Activated naive CD8-positive, alpha-beta T cell treated with anti-CD3 and anti-CD28 coated beads, Interleukin-2, amount 50 U/mL, for 24 hours (primary cell): ENCODE data around the gene VTI1A.
"Not testable (repeated sequence)": the region's sequence is repeated elsewhere in the genome, so short reads cannot be mapped to it uniquely, and the experiment has no call there.

Experiments
- ATAC-seq: fragments of 150-1000 bp; cut with Tn5 transposase; one replicate; pipeline ENCODE4 v1.10.0; 2021
- DNase-seq: peaks from one replicate; pipeline ENCODE4 v3.0.0; 2021
- H3K27ac Mint-ChIP-seq: one replicate; pipeline ENCODE4 v1.8.0; 2021; ENCODE audit warnings: mild to moderate bottlenecking, mixed read lengths
- H3K27me3 Mint-ChIP-seq: one replicate; pipeline ENCODE4 v1.8.0; 2021; ENCODE audit warnings: mixed read lengths
- H3K36me3 Mint-ChIP-seq: one replicate; pipeline ENCODE4 v1.8.0; 2021; ENCODE audit warnings: low read depth, mixed read lengths
- H3K4me1 Mint-ChIP-seq: one replicate; pipeline ENCODE4 v1.8.0; 2021; ENCODE audit warnings: mixed read lengths
- H3K4me3 Mint-ChIP-seq: one replicate; pipeline ENCODE4 v1.8.0; 2021; ENCODE audit warnings: mild to moderate bottlenecking, moderate library complexity, mixed read lengths
- H3K9me3 Mint-ChIP-seq: one replicate; pipeline ENCODE4 v1.8.0; 2021; ENCODE audit warnings: mixed read lengths

Gene VTI1A

GRCh38 chr10:112848868-112849430, 401.9 kb downstream of the VTI1A start:
- ATAC-seq (no peak), DNase-seq (no peak)
- Mint-ChIP-seq H3K27ac (no peak overlapping the region), H3K4me1 (peaks cover 2% of the 10 kb centered on the region), H3K36me3 (peaks cover 22% of the 10 kb centered on the region), H3K4me3 (no peak overlapping the region), H3K27me3 (no peaks in the 10 kb centered on the region), H3K9me3 (peaks cover 21% of the 10 kb centered on the region)

GRCh38 chr10:112849546-112849945, 402.5 kb downstream of the VTI1A start:
- no peaks in the 10 kb centered on the region for H3K27me3 Mint-ChIP-seq
- no peak overlapping the region for H3K27ac Mint-ChIP-seq
- no peak for DNase-seq
- H3K4me3 Mint-ChIP-seq, result no peak overlapping the region
- H3K9me3 Mint-ChIP-seq, result peaks cover 21% of the 10 kb centered on the region
- H3K4me1 Mint-ChIP-seq, result peaks cover 2% of the 10 kb centered on the region
- no peak for ATAC-seq
- H3K36me3 Mint-ChIP-seq, result peaks cover 21% of the 10 kb centered on the region

- no peak for ATAC-seq
- no peak for DNase-seq
- H3K36me3 Mint-ChIP-seq, result peaks cover 16% of the 10 kb centered on the region
- peaks cover 2% of the 10 kb centered on the region for H3K4me1 Mint-ChIP-seq
- no peak overlapping the region for H3K27ac Mint-ChIP-seq
- peaks cover 19% of the 10 kb centered on the region for H3K9me3 Mint-ChIP-seq
- no peak overlapping the region for H3K4me3 Mint-ChIP-seq
- H3K27me3 Mint-ChIP-seq, result no peaks in the 10 kb centered on the region
These were observed 404.2 kb downstream of the VTI1A start for GRCh38 chr10:112851181-112851580.

GRCh38 chr10:112851588-112852211, 404.7 kb downstream of the VTI1A start:
- Mint-ChIP-seq H3K4me3 (no peak overlapping the region), H3K4me1 (peaks cover 2% of the 10 kb centered on the region), H3K27me3 (no peaks in the 10 kb centered on the region), H3K36me3 (peaks cover 16% of the 10 kb centered on the region), H3K27ac (no peak overlapping the region), H3K9me3 (peaks cover 17% of the 10 kb centered on the region)
- ATAC-seq, result no peak
- DNase-seq, result no peak

DNA sequence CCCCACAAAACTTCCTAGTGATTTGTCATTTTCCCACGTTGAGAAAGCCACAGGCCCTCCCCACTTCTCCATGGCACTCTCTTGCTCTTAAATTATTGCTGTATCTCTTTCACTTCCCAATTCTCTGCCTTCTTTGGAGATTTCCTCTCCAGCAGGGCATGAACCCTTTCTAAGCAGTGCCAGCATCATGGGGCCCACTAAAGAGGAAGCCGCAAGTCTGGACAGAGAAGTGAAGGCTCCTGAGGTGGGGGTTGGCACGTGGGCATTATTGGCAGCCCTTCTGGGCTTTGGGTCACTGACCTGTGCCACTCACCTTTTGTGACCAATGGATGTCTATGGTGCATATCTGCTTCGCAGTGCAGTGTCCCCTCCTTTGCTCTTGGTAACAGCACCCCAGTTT, 405.3 kb downstream of the VTI1A start:
- H3K27me3 Mint-ChIP-seq, result no peaks in the 10 kb centered on the region
- H3K4me1 Mint-ChIP-seq, result peaks cover 2% of the 10 kb centered on the region
- no peak overlapping the region for H3K4me3 Mint-ChIP-seq
- H3K9me3 Mint-ChIP-seq, result peaks cover 14% of the 10 kb centered on the region
- ATAC-seq (no peak), DNase-seq (no peak)
- H3K27ac Mint-ChIP-seq, result no peak overlapping the region
- peaks cover 12% of the 10 kb centered on the region for H3K36me3 Mint-ChIP-seq

DNA sequence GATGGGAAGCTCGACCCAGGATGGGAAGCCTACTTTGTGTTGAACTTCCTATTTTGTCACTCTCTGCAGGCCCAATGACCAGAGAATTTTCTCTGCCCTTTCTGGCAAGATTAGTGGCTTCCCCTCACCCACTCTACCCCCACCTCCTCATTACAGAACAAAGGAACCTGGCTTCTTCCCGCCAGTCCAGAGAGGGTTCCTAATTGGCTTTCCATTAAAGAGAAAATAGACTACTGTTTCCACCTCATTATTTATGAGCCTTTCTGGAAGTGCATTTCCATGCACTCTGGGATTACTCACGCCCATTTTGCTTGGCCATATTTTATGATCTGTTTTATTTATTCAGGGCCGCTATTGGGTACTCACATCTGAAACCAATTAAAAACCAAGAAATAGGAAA, 408.1 kb downstream of the VTI1A start:
- no peak overlapping the region for H3K27ac Mint-ChIP-seq
- peaks cover 6% of the 10 kb centered on the region for H3K9me3 Mint-ChIP-seq
- H3K27me3 Mint-ChIP-seq, result peaks cover 5% of the 10 kb centered on the region
- H3K4me1 Mint-ChIP-seq, result peaks cover 2% of the 10 kb centered on the region
- no peak overlapping the region for H3K4me3 Mint-ChIP-seq
- no peak for DNase-seq
- ATAC-seq, result no peak
- no peaks in the 10 kb centered on the region for H3K36me3 Mint-ChIP-seq

DNA sequence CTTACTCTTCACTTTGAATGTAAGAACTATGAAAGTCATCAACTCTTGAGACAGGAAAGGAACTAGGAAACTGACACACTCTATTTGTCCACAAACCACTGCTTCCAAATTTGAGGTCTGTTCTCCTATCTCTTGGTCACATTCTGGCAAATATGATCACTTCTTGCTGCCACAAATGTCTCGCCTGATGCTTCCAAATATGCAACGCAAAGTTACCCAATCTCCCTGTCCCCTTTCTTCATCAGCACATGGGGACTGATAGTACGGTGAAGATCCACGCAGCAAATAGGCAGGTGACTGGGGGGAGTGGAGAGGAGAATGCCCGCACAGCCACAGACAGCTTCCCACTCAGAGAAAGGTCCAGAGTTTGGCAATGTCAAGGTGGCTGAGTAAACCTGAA, 410.5 kb downstream of the VTI1A start:
- Mint-ChIP-seq H3K9me3 (peaks cover 6% of the 10 kb centered on the region), H3K36me3 (no peaks in the 10 kb centered on the region), H3K4me1 (no peaks in the 10 kb centered on the region), H3K27ac (no peak overlapping the region), H3K27me3 (peaks cover 5% of the 10 kb centered on the region), H3K4me3 (no peak overlapping the region)
- DNase-seq (no peak), ATAC-seq (no peak)

DNA sequence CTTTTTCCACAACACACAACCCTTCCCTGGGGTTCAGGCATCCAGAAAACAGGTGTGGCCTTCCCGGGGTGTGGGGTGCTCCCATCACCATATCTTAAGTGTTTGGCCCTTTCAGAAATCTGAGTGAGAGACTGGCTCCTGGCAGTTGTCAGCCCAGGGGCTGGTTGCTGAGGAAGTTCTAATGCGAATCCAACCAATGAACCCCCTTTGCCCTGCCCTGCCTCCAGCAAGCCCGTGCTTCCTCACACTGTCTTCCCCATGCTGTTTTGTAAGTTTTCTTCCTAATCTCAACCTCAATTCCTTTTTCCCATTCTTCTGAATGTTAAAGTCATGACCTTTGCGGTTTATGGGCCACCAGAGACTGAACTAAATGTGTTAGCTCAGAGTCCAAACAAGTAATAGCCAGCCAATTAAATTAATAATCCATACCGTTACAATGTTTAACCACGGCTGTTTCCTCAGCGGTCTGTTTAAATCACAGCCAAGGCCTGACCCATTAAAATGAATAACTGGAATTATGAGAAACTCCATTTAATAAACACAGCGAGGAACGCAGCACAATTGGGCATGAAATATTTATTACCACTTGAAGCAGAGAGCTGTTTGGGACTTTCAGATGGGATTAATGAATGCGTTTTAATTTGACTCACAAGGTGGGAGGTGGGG, 412.1 kb downstream of the VTI1A start:
- peaks cover 5% of the 10 kb centered on the region for H3K27me3 Mint-ChIP-seq
- peaks cover 6% of the 10 kb centered on the region for H3K9me3 Mint-ChIP-seq
- DNase-seq, result no peak
- no peak for ATAC-seq
- H3K4me3 Mint-ChIP-seq, result no peak overlapping the region
- H3K4me1 Mint-ChIP-seq, result no peaks in the 10 kb centered on the region
- H3K27ac Mint-ChIP-seq, result no peak overlapping the region
- no peaks in the 10 kb centered on the region for H3K36me3 Mint-ChIP-seq

DNA sequence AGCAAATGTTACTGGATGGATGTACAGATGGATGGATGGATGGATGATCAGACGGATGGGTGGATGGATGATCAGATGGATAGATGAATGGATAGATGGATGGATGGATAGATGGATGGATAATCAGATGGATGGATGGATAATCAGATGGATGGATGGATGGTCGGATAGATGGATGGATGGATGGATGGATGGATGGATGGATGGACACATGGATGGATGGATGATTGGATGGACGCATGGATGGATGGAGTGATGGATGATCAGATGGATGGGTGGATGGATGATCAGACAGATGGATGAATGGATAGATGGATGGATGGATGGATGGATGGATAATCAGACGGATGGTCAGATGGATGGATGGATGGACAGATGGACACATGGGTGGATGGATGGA, 412.8 kb downstream of the VTI1A start:
- no peak for DNase-seq
- H3K27ac Mint-ChIP-seq, result no peak overlapping the region
- ATAC-seq, result no peak
- H3K9me3 Mint-ChIP-seq, result peaks cover 6% of the 10 kb centered on the region
- H3K27me3 Mint-ChIP-seq, result peaks cover 5% of the 10 kb centered on the region
- H3K4me1 Mint-ChIP-seq, result no peaks in the 10 kb centered on the region
- no peaks in the 10 kb centered on the region for H3K36me3 Mint-ChIP-seq
- no peak overlapping the region for H3K4me3 Mint-ChIP-seq

DNA sequence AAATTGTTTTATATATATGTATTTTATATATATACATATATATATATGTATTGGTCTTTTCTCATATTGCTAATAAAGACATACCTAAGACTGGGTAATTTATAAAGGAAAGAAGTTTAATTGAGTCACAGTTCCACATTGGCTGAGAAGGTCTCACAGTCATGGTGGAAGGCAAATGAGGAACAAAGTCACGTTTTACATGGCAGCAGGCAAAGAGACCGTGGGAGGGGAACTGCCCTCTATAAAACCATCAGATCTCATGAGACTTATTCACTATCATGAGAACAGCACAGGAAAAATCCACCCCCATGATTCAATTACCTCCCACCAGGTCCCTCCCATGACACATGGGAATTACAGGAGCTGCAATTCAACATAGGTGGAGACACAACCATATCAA, 416.4 kb downstream of the VTI1A start:
- H3K9me3 Mint-ChIP-seq, H3K36me3 Mint-ChIP-seq, ATAC-seq, H3K4me1 Mint-ChIP-seq, DNase-seq, H3K27ac Mint-ChIP-seq, H3K4me3 Mint-ChIP-seq, H3K27me3 Mint-ChIP-seq: not testable (repeated sequence)
